Measurements from ENCODE around the gene GOLGA6C.
"Not testable (repeated sequence)": the region's sequence is repeated elsewhere in the genome, so short reads cannot be mapped to it uniquely, and the experiment has no call there.

GOLGA6C gene

GRCh38 chr15:75258034-75258433 is at the start of gene GOLGA6C:
Gene GOLGA6C (plus strand): TSS chr15:75258334. CDS start chr15:75258599, 265 bp downstream.
- not testable (repeated sequence) for DNase-seq

- DNase-seq, result no peak
Observed at GRCh38 chr15:75208501-75209288, 49.4 kb upstream of the GOLGA6C start.

- no peak for DNase-seq
Observed at GRCh38 chr15:75209289-75209676, 48.9 kb upstream of the GOLGA6C start.

GRCh38 chr15:75210811-75211230 is 47.3 kb upstream of the GOLGA6C start:
- DNase-seq, result no peak

GRCh38 chr15:75211436-75212199 is 46.5 kb upstream of the GOLGA6C start:
- DNase-seq, result no peak

- no peak for DNase-seq
Observed at GRCh38 chr15:75212200-75212858, 45.8 kb upstream of the GOLGA6C start.

GRCh38 chr15:75213212-75213767 is 44.8 kb upstream of the GOLGA6C start:
- DNase-seq, result no peak

- DNase-seq, result no peak
Observed at GRCh38 chr15:75213768-75214221, 44.3 kb upstream of the GOLGA6C start.

- no peak for DNase-seq
Observed at GRCh38 chr15:75214293-75215096, 43.6 kb upstream of the GOLGA6C start.

- DNase-seq, result no peak
Observed at GRCh38 chr15:75215107-75216004, 42.8 kb upstream of the GOLGA6C start.

- no peak for DNase-seq
Observed at GRCh38 chr15:75217012-75217411, 41.1 kb upstream of the GOLGA6C start.

- not testable (repeated sequence) for DNase-seq
Observed at GRCh38 chr15:75217574-75217973, 40.6 kb upstream of the GOLGA6C start.

- not testable (repeated sequence) for DNase-seq
Observed at GRCh38 chr15:75219507-75219929, 38.6 kb upstream of the GOLGA6C start.

- DNase-seq, result no peak
Observed at GRCh38 chr15:75223688-75224087, 34.4 kb upstream of the GOLGA6C start.

GRCh38 chr15:75224281-75224680 is 33.9 kb upstream of the GOLGA6C start:
- no peak for DNase-seq

- not testable (repeated sequence) for DNase-seq
Observed at GRCh38 chr15:75225102-75225836, 32.9 kb upstream of the GOLGA6C start.

- DNase-seq, result no peak
Observed at GRCh38 chr15:75225951-75226732, 32.0 kb upstream of the GOLGA6C start.

GRCh38 chr15:75227112-75227511 is 31.0 kb upstream of the GOLGA6C start:
- DNase-seq, result not testable (repeated sequence)

GRCh38 chr15:75227663-75228280 is 30.4 kb upstream of the GOLGA6C start:
- no peak for DNase-seq
